PC-9 (cell line): ENCODE data around the gene ELOA. TPM values are rescaled to one million over a fixed set of nuclear protein-coding genes. Genes with fewer than 3 reads are reported as not detected.

Experiments
- BruUV-seq: library from RNA; stranded (reverse); fragments of 400-500 nt; replicated peaks from 2 replicates; lab custom pipeline; 2021; lab: Mats Ljungman, UMichigan
- CTCF ChIA-PET: fragments of 300-600 bp; sonication (Branson Sonifier 250); formaldehyde crosslinking; loops from one replicate; lab custom pipeline; 2022; ENCODE audit warnings: antibody characterized with exemption; lab: Charles Lee
- POLR2A ChIA-PET: fragments of 300-600 bp; sonication (Branson Sonifier 250); formaldehyde crosslinking; loops from one replicate; lab custom pipeline; 2022; ENCODE audit warnings: antibody characterized with exemption; ENCODE audit not compliant: unreplicated experiment; lab: Charles Lee
- DNase-seq, 2 experiments: peaks; one replicate each; pipeline versions ENCODE4 v3.0.0 to v3.0.0-alpha.2; 2015 to 2022; ENCODE audit warnings: mixed read lengths in 1 of 2
- H2AFZ ChIP-seq: fragments of 200-600 bp; sonication (generic); 2 replicates; pipeline ENCODE4 v1.8.1; 2017; ENCODE audit warnings: antibody characterized with exemption
- H3F3A ChIP-seq: fragments of 200-600 bp; sonication (generic); 2 replicates; pipeline ENCODE4 v1.8.1; 2017; ENCODE audit warnings: antibody characterized with exemption, mild to moderate bottlenecking, low read depth; ENCODE audit not compliant: insufficient read depth
- H3K27ac ChIP-seq: fragments of 200-600 bp; sonication (generic); 2 replicates; pipeline ENCODE4 v1.6.1; 2016; ENCODE audit warnings: mixed run types
- H3K27me3 ChIP-seq: fragments of 200-600 bp; sonication (generic); 2 replicates; pipeline ENCODE4 v1.6.1; 2016; ENCODE audit warnings: low read depth, mixed run types; ENCODE audit not compliant: insufficient read depth
- H3K36me3 ChIP-seq: fragments of 200-600 bp; sonication (generic); 2 replicates; pipeline ENCODE4 v1.6.1; 2016; ENCODE audit warnings: low read depth, mixed run types
- H3K4me1 ChIP-seq: fragments of 200-600 bp; sonication (generic); replicated peaks from 2 replicates; pipeline ENCODE4 v1.6.1; 2016; ENCODE audit warnings: mixed run types; ENCODE audit not compliant: insufficient read depth
- H3K4me2 ChIP-seq: fragments of 200-600 bp; sonication (generic); 2 replicates; pipeline ENCODE4 v1.6.1; 2017; ENCODE audit warnings: mixed run types
- H3K4me3 ChIP-seq: fragments of 200-600 bp; sonication (generic); 2 replicates; pipeline ENCODE4 v1.6.1; 2016; ENCODE audit warnings: mixed run types
- H3K79me2 ChIP-seq: fragments of 200-600 bp; sonication (generic); 2 replicates; pipeline ENCODE4 v1.6.1; 2017; ENCODE audit warnings: low read depth, mixed run types
- H3K9me2 ChIP-seq: fragments of 200-600 bp; sonication (generic); 2 replicates; pipeline ENCODE4 v1.8.1; 2017; ENCODE audit warnings: mild to moderate bottlenecking; ENCODE audit not compliant: insufficient read depth
- H3K9me3 ChIP-seq: fragments of 200-600 bp; sonication (generic); 2 replicates; pipeline ENCODE4 v1.8.1; 2016; ENCODE audit warnings: low read depth; ENCODE audit not compliant: insufficient read depth
- H4K20me1 ChIP-seq: fragments of 200-600 bp; sonication (generic); 2 replicates; pipeline ENCODE4 v1.8.1; 2017; ENCODE audit not compliant: insufficient read depth
- EZH2 ChIP-seq: fragments of 200-600 bp; sonication (generic); IDR thresholded peaks from 2 replicates; pipeline ENCODE4 v1.8.0; 2017; ENCODE audit warnings: antibody characterized with exemption, low read depth
- intact Hi-C: fragments of 100-400 bp; cut with micrococcal nuclease; formaldehyde crosslinking; loops from one replicate; pipeline ENCODE4 v1.10.0; 2022; ENCODE audit not compliant: unreplicated experiment
- total RNA-seq: library from RNA; stranded (reverse); gene quantifications from 2 replicates; pipeline ENCODE4 v1.2.3, GENCODE V29; 2021
- TF ChIP-seq, protein P1 (sequence below): fragments of 200-600 bp; sonication (generic); conservative IDR thresholded peaks from 2 replicates; pipeline ENCODE4 v1.6.1; 2017; ENCODE audit warnings: mixed run types, antibody characterized with exemption, mild to moderate bottlenecking, moderate library complexity

The ELOA gene
- total RNA-seq, 1 experiment from 2014 or later = 26.2 TPM

DNA sequence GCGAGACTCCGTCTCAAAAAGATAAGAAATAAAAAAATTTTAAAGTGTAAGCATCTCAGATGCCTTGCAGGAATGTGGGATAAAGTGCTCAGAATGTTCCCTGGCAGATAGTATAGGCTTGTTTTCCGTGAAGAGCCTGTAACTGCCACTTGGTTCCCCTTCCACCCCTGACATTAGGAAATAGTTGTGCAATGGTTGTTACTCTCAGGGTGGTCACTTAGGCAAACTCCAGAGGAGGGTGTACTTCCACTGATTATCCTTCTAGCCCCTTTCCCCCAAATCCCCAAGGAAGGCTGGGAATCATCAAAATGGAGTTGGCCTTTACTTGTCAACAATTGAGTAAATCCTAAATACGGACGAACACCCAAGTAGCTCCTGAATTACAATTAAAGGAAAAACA lies 41.3 kb upstream of the ELOA start:
- POLR2A ChIA-PET = interaction anchor here (0.6 kb wide), 1 partner anchor 78 kb away, joined by 5 read pairs; no protein-coding TSS in a partner anchor
- H3F3A ChIP-seq = peaks cover 30% of the 10 kb centered on the region
- H3K27me3 ChIP-seq = no peaks in the 10 kb centered on the region
- H3K4me1 ChIP-seq = no peaks in the 10 kb centered on the region
- H3K4me2 ChIP-seq = no peak overlapping the region
- peaks cover 57% of the 10 kb centered on the region for H4K20me1 ChIP-seq
- H3K36me3 ChIP-seq = peaks cover 12% of the 10 kb centered on the region; the same call in 1 of the 2 replicates
- no peaks in the 10 kb centered on the region for H3K9me3 ChIP-seq
- no peak for DNase-seq
- no peak overlapping the region for H3K27ac ChIP-seq
- H3K4me3 ChIP-seq = no peak overlapping the region
- H2AFZ ChIP-seq = no peak overlapping the region
- CTCF ChIA-PET = no interaction called here
- no peak for TF ChIP-seq EZH2
- TF ChIP-seq, protein P1, sequence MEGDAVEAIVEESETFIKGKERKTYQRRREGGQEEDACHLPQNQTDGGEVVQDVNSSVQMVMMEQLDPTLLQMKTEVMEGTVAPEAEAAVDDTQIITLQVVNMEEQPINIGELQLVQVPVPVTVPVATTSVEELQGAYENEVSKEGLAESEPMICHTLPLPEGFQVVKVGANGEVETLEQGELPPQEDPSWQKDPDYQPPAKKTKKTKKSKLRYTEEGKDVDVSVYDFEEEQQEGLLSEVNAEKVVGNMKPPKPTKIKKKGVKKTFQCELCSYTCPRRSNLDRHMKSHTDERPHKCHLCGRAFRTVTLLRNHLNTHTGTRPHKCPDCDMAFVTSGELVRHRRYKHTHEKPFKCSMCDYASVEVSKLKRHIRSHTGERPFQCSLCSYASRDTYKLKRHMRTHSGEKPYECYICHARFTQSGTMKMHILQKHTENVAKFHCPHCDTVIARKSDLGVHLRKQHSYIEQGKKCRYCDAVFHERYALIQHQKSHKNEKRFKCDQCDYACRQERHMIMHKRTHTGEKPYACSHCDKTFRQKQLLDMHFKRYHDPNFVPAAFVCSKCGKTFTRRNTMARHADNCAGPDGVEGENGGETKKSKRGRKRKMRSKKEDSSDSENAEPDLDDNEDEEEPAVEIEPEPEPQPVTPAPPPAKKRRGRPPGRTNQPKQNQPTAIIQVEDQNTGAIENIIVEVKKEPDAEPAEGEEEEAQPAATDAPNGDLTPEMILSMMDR = no peak
- BruUV-seq = no TSS peak
- intact Hi-C loops = no loop called here
- H3K79me2 ChIP-seq = peaks cover 32% of the 10 kb centered on the region
- no peaks in the 10 kb centered on the region for H3K9me2 ChIP-seq

GRCh38 chr1:23704834-23705495 lies 38.3 kb upstream of the ELOA start:
- DNase-seq = no peak
- no peak overlapping the region for H2AFZ ChIP-seq
- TF ChIP-seq, protein P1 = no peak
- TF ChIP-seq EZH2 = no peak
- H3K9me3 ChIP-seq = no peaks in the 10 kb centered on the region
- H3K27me3 ChIP-seq = no peaks in the 10 kb centered on the region
- CTCF ChIA-PET = no interaction called here
- intact Hi-C loops = no loop called here
- POLR2A ChIA-PET = no interaction called here
- H3K4me3 ChIP-seq = no peak overlapping the region
- no peak overlapping the region for H3K27ac ChIP-seq
- H3F3A ChIP-seq = peaks cover 15% of the 10 kb centered on the region
- no peaks in the 10 kb centered on the region for H3K36me3 ChIP-seq
- peaks cover 28% of the 10 kb centered on the region; the same call in 1 of the 2 replicates for H4K20me1 ChIP-seq
- no TSS peak for BruUV-seq
- no peaks in the 10 kb centered on the region for H3K9me2 ChIP-seq
- H3K4me2 ChIP-seq = no peak overlapping the region
- no peaks in the 10 kb centered on the region for H3K4me1 ChIP-seq
- H3K79me2 ChIP-seq = 0 out of 2 replicates have a peak, but pooled peaks cover 5% of the 10 kb centered on the region

DNA sequence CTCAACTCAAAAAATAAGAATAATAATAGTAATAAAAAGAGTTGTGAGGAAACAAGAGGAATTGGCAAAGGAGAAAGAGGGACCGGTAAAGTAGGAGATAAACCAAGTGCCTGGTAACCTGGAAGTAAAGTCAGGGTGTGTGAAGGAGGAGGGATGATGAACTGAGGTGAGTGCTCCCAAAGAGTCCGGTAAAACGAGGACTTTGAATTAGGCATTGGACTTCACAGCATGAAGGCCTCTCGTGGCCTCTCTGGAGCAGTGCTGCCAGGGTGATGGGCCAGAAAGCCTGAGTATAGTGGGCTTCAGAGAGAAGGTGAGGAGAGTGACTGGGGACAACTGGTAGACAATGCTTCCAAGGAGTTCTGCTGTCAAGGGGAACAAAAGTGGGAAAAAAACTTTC lies 34.0 kb upstream of the ELOA start:
- DNase-seq = no peak
- Histone ChIP-seq H3K4me2 (no peak overlapping the region), H3K79me2 (0 out of 2 replicates have a peak, but pooled peaks cover 5% of the 10 kb centered on the region), H3K36me3 (no peaks in the 10 kb centered on the region), H3K9me2 (no peaks in the 10 kb centered on the region), H3K9me3 (no peaks in the 10 kb centered on the region), H3K4me3 (no peak overlapping the region), H3K4me1 (no peaks in the 10 kb centered on the region), H3K27me3 (no peaks in the 10 kb centered on the region), H4K20me1 (no peaks in the 10 kb centered on the region; the same call in 1 of the 2 replicates), H3K27ac (no peak overlapping the region), H3F3A (peaks cover 3% of the 10 kb centered on the region; the same call in 1 of the 2 replicates), H2AFZ (no peak overlapping the region)
- ChIA-PET POLR2A (no interaction called here), CTCF (no interaction called here)
- intact Hi-C loops = no loop called here
- no TSS peak for BruUV-seq
- TF ChIP-seq, protein P1 = no peak
- TF ChIP-seq EZH2 = no peak
